GM12878 (cell line): Measurements from ENCODE around the gene MAN2C1. TPM values are rescaled to one million over a fixed set of nuclear protein-coding genes. Genes with fewer than 3 reads are reported as not detected.
A peak's percentile ranks its signal among the peaks of the same experiment; 100 is the strongest.

Experiments used
- ATAC-seq: fragments of 200-7000 bp; cut with Tn5 transposase; 3 replicates; pipeline ENCODE4 v1.9.1; 2020; ENCODE audit warnings: mild to moderate bottlenecking, moderate library complexity
- BruUV-seq: library from RNA; stranded (reverse); fragments of 400-500 nt; replicated peaks from 2 replicates; lab custom pipeline; 2021; lab: Mats Ljungman, UMichigan
- CTCF ChIA-PET: fragments of 300-600 bp; sonication (Branson Sonifier 250); formaldehyde crosslinking; extraction: SDS; loops from one replicate; lab custom pipeline; 2021; ENCODE audit warnings: inconsistent platforms; lab: Yijun Ruan, JAX
- POLR2A ChIA-PET: fragments of 350-600 bp; formaldehyde crosslinking; extraction: SDS; loops from one replicate; lab custom pipeline; 2021; ENCODE audit warnings: inconsistent platforms; lab: Charles Lee
- RAD21 ChIA-PET: fragments of 300-600 bp; sonication (Branson Sonifier 250); formaldehyde crosslinking; loops from one replicate; lab custom pipeline; 2023; ENCODE audit warnings: antibody characterized with exemption; ENCODE audit not compliant: unreplicated experiment; lab: Charles Lee
- SMC1A ChIA-PET: fragments of 300-600 bp; sonication (Branson Sonifier 250); formaldehyde crosslinking; loops from one replicate; lab custom pipeline; 2023; ENCODE audit not compliant: unreplicated experiment, uncharacterized antibody; lab: Charles Lee
- DNase-seq: peaks from one replicate; pipeline ENCODE4 v3.0.0-alpha.2; 2011; ENCODE audit warnings: low read depth, low spot score
- FAIRE-seq: peaks from 3 replicates; lab custom pipeline; 2011; peaks lifted over from hg19 to GRCh38; lab: Jason Lieb, UNC
- H2AFZ ChIP-seq: 2 replicates; pipeline ENCODE4 v1.6.0; 2011; ENCODE audit warnings: low read depth, low read length, control low read depth; ENCODE audit not compliant: control insufficient read depth
- H3K27ac ChIP-seq: 2 replicates; pipeline ENCODE4 v1.5.1; 2011; ENCODE audit warnings: control low read depth; ENCODE audit not compliant: control insufficient read depth, insufficient read depth
- H3K27me3 ChIP-seq, 2 experiments: replicated peaks in 1 of 2; 2 replicates each; pipeline versions ENCODE4 v1.6.0 to v1.6.1; 2011; ENCODE audit warnings: low read length in 1 of 2; ENCODE audit not compliant: control insufficient read depth in 2 of 2, insufficient read depth in 2 of 2
- H3K36me3 ChIP-seq, 2 experiments: 2 replicates each; pipeline ENCODE4 v1.5.1; 2011; ENCODE audit warnings: low read length in 1 of 2; ENCODE audit not compliant: control insufficient read depth in 2 of 2, insufficient read depth in 2 of 2
- H3K4me1 ChIP-seq: 2 replicates; pipeline ENCODE4 v1.6.1; 2011; ENCODE audit warnings: mild to moderate bottlenecking, low read length, moderate library complexity, mixed read lengths; ENCODE audit not compliant: control insufficient read depth, insufficient read depth
- H3K4me2 ChIP-seq: 2 replicates; pipeline ENCODE4 v1.6.0; 2011; ENCODE audit warnings: control low read depth; ENCODE audit not compliant: control insufficient read depth, insufficient read depth
- H3K4me3 ChIP-seq: fragments of 200-600 bp; sonication (generic); 2 replicates; pipeline ENCODE4 v1.5.1; 2016
- H3K79me2 ChIP-seq: 2 replicates; pipeline ENCODE4 v1.6.0; 2011; ENCODE audit warnings: low read length; ENCODE audit not compliant: control insufficient read depth, insufficient read depth
- H3K9ac ChIP-seq: 2 replicates; pipeline ENCODE4 v1.8.0; 2011; ENCODE audit warnings: low read length, control low read depth, mixed read lengths; ENCODE audit not compliant: control insufficient read depth, insufficient read depth
- H3K9me3 ChIP-seq: replicated peaks from 3 replicates; pipeline ENCODE4 v1.5.1; 2011; ENCODE audit warnings: mild to moderate bottlenecking, low read length; ENCODE audit not compliant: control insufficient read depth, insufficient read depth
- H4K20me1 ChIP-seq: 2 replicates; pipeline ENCODE4 v1.6.0; 2011; ENCODE audit not compliant: control insufficient read depth, insufficient read depth
- BCLAF1 ChIP-seq: fragments of 450-650 bp; IDR thresholded peaks from 2 replicates; pipeline ENCODE4 v1.6.1; 2017; ENCODE audit warnings: antibody characterized with exemption, mild to moderate bottlenecking, moderate library complexity
- JUNB ChIP-seq: IDR thresholded peaks from 2 replicates; pipeline ENCODE4 v1.6.1; 2016; ENCODE audit warnings: antibody characterized with exemption, mild to moderate bottlenecking
- MEF2A ChIP-seq: IDR thresholded peaks from 2 replicates; pipeline ENCODE4 v1.6.1; 2011; ENCODE audit warnings: low read depth, mild to moderate bottlenecking, low read length, moderate library complexity; ENCODE audit not compliant: insufficient read depth
- MTA2 ChIP-seq: fragments of 450-650 bp; IDR thresholded peaks from 2 replicates; pipeline ENCODE4 v1.6.1; 2016; ENCODE audit warnings: low read depth, mild to moderate bottlenecking, moderate library complexity
- NBN ChIP-seq: fragments of 450-650 bp; IDR thresholded peaks from 2 replicates; pipeline ENCODE4 v1.6.1; 2016
- NFIC ChIP-seq: IDR thresholded peaks from 2 replicates; pipeline ENCODE4 v1.6.1; 2012; ENCODE audit warnings: low read depth, mild to moderate bottlenecking, inconsistent platforms, low read length, moderate library complexity
- NR2C1 ChIP-seq: fragments of 450-650 bp; IDR thresholded peaks from 2 replicates; pipeline ENCODE4 v1.6.1; 2017; ENCODE audit warnings: antibody characterized with exemption, mild to moderate bottlenecking, moderate library complexity
- RUNX3 ChIP-seq: IDR thresholded peaks from 2 replicates; pipeline ENCODE4 v1.6.1; 2012; ENCODE audit warnings: low read length, inconsistent platforms
- SIN3A ChIP-seq: IDR thresholded peaks from 2 replicates; pipeline ENCODE4 v1.6.1; 2012; ENCODE audit warnings: low read depth, low read length, improper control_type of control experiment
- TAF1 ChIP-seq: IDR thresholded peaks from 2 replicates; pipeline ENCODE4 v1.6.1; 2011; ENCODE audit warnings: mild to moderate bottlenecking, low read depth, low read length, borderline replicate concordance
- TCF12 ChIP-seq: IDR thresholded peaks from 2 replicates; pipeline ENCODE4 v1.6.1; 2011; ENCODE audit warnings: low read depth, mild to moderate bottlenecking, low read length
- WGBS: methylation state at CpG from one replicate; pipeline ENCODE4 v1.1.6; 2016; ENCODE audit warnings: low lambda C conversion rate; ENCODE audit not compliant: insufficient replicate concordance, insufficient coverage; ENCODE audit errors: missing lambda C conversion rate; 5-methylcytosine and 5-hydroxymethylcytosine counted together
- in situ Hi-C: fragments of 300-500 bp; cut with MboI; formaldehyde crosslinking; loops from 9 replicates; pipeline ENCODE4 v1.14.3; 2018; ENCODE audit warnings: mixed read lengths
- intact Hi-C: fragments of 100-400 bp; cut with micrococcal nuclease; formaldehyde crosslinking; loops from one replicate; pipeline ENCODE4 v1.14.2; 2022; ENCODE audit not compliant: unreplicated experiment
- polyA plus RNA-seq, 11 experiments: library from polyadenylated mRNA; depleted of rRNA in 4 of 11; unstranded in 6 of 11; stranded (reverse) in 5 of 11; fragments of >200 nt; fragmentation: Nextera tagmentation in 4 of 11; fragmentation: Illumina TruSeq in 1 of 11; extraction: Ambion mirVana in 4 of 11; extraction: Trizol in 1 of 11; gene quantifications; 1 replicate in 1 of 11; 2 replicates in 10 of 11; pipeline versions ENCODE4 v1.2.1 to v1.2.3, GENCODE V29; 2011 to 2016; ENCODE audit warnings: inconsistent platforms in 2 of 11, missing spikeins in 2 of 11, low read depth in 1 of 11
- total RNA-seq, 4 experiments: library from RNA; depleted of rRNA in 3 of 4; stranded (reverse); fragments of >200 nt in 3 of 4; fragmentation: Illumina TruSeq in 1 of 4; extraction: Trizol in 1 of 4; gene quantifications; 2 replicates each; pipeline versions ENCODE4 v1.2.1 to v1.2.3, GENCODE V29; 2013 to 2021

Gene MAN2C1
- total and polyA plus RNA-seq, 10 of the 15 experiments (the other 5 are each of a cell fraction or from before 2014, with no cell fraction given) = 1.4 to 111 (median 42.2) TPM

GRCh38 chr15:75410196-75410595 is 41.8 kb upstream of the MAN2C1 start:
- no peak for ATAC-seq
- TF ChIP-seq RUNX3 (peak; percentile 47), TCF12 (no peak), TAF1 (no peak), NBN (no peak), NR2C1 (no peak)
- no peak for FAIRE-seq

GRCh38 chr15:75407083-75407482 is 38.7 kb upstream of the MAN2C1 start:
- 4% methylated on average over 1 of the region's 1 CpG for WGBS
- Histone ChIP-seq H3K79me2 (no peaks in the 10 kb centered on the region; the same call in 1 of the 2 replicates), H4K20me1 (no peaks in the 10 kb centered on the region), H3K4me3 (no peak overlapping the region), H3K4me1 (no peaks in the 10 kb centered on the region), H3K27me3 (no peaks in the 10 kb centered on the region), H2AFZ (no peak overlapping the region), H3K9me3 (no peaks in the 10 kb centered on the region)
- RAD21 ChIA-PET = no interaction called here
- SMC1A ChIA-PET = interaction anchor here (0.6 to 0.7 kb wide), 3 partner anchors 29 to 310 kb away, joined by 3 read pairs; no protein-coding TSS in a partner anchor
- FAIRE-seq (no peak), ATAC-seq (peak; percentile 51), DNase-seq (no peak)
- CTCF ChIA-PET = interaction anchor here (0.7 to 2.8 kb wide), 4 partner anchors 12 to 395 kb away, joined by 3 to 9 read pairs (median 6); partner anchors contain the start of gene MAN2C1
- BruUV-seq = no TSS peak
- intact Hi-C loops = no loop called here
- TF ChIP-seq RUNX3 = peak; percentile 64
- peak; percentile 24; the same call in 1 of the 2 replicates for TF ChIP-seq JUNB
- no peak for TF ChIP-seq BCLAF1
- TF ChIP-seq NFIC = peak; percentile 22; the same call in 1 of the 2 replicates
- TF ChIP-seq MEF2A = 0 out of 2 replicates have a peak, but pooled peaks have one; percentile 7
- TF ChIP-seq SIN3A = no peak
- 0 out of 2 replicates have a peak, but pooled peaks have one; percentile 27 for TF ChIP-seq MTA2
- TF ChIP-seq, all 136 proteins: peak for 5
- H3K9ac ChIP-seq = no peak overlapping the region
- H3K36me3 ChIP-seq = peaks cover 8 to 29% of the 10 kb centered on the region in 2 experiments
- H3K27ac ChIP-seq = no peak overlapping the region
- in situ Hi-C loops = no loop called here
- POLR2A ChIA-PET = interaction anchor here (0.9 kb wide), 1 partner anchor 35 kb away, joined by 11 read pairs; no protein-coding TSS in a partner anchor
- H3K4me2 ChIP-seq = no peak overlapping the region

More at GRCh38 chr15:75410196-75410595, 41.8 kb upstream of the MAN2C1 start:
- H3K27ac ChIP-seq = no peak overlapping the region
- no peak overlapping the region for H3K4me2 ChIP-seq
- SMC1A ChIA-PET = interaction anchor here (0.9 kb wide), 1 partner anchor 41 kb away, joined by 3 read pairs; the partner anchor contains the start of gene MAN2C1
- WGBS = 32% methylated on average over 6 of the region's 6 CpGs
- DNase-seq = no peak
- POLR2A ChIA-PET = no interaction called here
- in situ Hi-C loops = no loop called here
- H3K4me1 ChIP-seq = no peaks in the 10 kb centered on the region
- no TSS peak for BruUV-seq
- RAD21 ChIA-PET = no interaction called here
- H3K9ac ChIP-seq = no peak overlapping the region
- H2AFZ ChIP-seq = no peak overlapping the region
- no peaks in the 10 kb centered on the region for H3K9me3 ChIP-seq
- H3K4me3 ChIP-seq = no peak overlapping the region
- intact Hi-C loops = no loop called here
- H3K27me3 ChIP-seq = no peaks in the 10 kb centered on the region
- H4K20me1 ChIP-seq = no peaks in the 10 kb centered on the region
- CTCF ChIA-PET = interaction anchor here (2.0 kb wide), 1 partner anchor 42 kb away, joined by 8 read pairs; the partner anchor contains the start of gene MAN2C1
- H3K79me2 ChIP-seq = no peaks in the 10 kb centered on the region; the same call in 1 of the 2 replicates
- peaks cover 10 to 28% of the 10 kb centered on the region in 2 experiments for H3K36me3 ChIP-seq
